HCT116 (cell line): ENCODE results near the gene RBM20. TPM values are rescaled to one million over a fixed set of nuclear protein-coding genes. Genes with fewer than 3 reads are reported as not detected.

Experiments
- ATAC-seq: fragments of 200-7000 bp; cut with Tn5 transposase; 2 replicates; pipeline ENCODE4 v1.9.1; 2020; ENCODE audit warnings: mild to moderate bottlenecking, moderate library complexity
- BruUV-seq: library from RNA; stranded (reverse); fragments of 400-500 nt; replicated peaks from 2 replicates; lab custom pipeline; 2021; lab: Mats Ljungman, UMichigan
- CTCF ChIA-PET: fragments of 300-600 bp; sonication (Branson Sonifier 250); formaldehyde crosslinking; loops from one replicate; lab custom pipeline; 2021; ENCODE audit warnings: antibody characterized with exemption; lab: Charles Lee
- POLR2A ChIA-PET: fragments of 300-600, 350-600 bp; sonication (Branson Sonifier 250); formaldehyde crosslinking; loops from one replicate; lab custom pipeline; 2021; ENCODE audit warnings: antibody characterized with exemption; lab: Charles Lee
- RAD21 ChIA-PET, 2 experiments: fragments of 300-600 bp; sonication (Branson Sonifier 250); formaldehyde crosslinking; loops; one replicate each; lab custom pipeline; 2023; ENCODE audit warnings: low total read pairs in 2 of 2; ENCODE audit not compliant: uncharacterized antibody in 2 of 2, unreplicated experiment in 2 of 2, low non-redundant PET in 1 of 2; lab: Charles Lee
- DNase-seq: peaks from one replicate; pipeline ENCODE4 v3.0.0-alpha.2; 2010; ENCODE audit warnings: low read depth, low spot score
- H2AFZ ChIP-seq: fragments of 200-600 bp; shearing (Covaris generic), sonication (generic); 2 replicates; pipeline ENCODE4 v1.6.1; 2017; ENCODE audit warnings: low read depth, mixed run types, mixed read lengths, antibody characterized with exemption, low read length; ENCODE audit not compliant: poor library complexity, severe bottlenecking
- H3K27ac ChIP-seq: 2 replicates; pipeline ENCODE4 v1.5.1; 2012; ENCODE audit warnings: low read depth, low read length
- H3K27me3 ChIP-seq: fragments of 200-600 bp; sonication (generic); 2 replicates; pipeline ENCODE4 v1.6.1; 2016; ENCODE audit warnings: mixed run types, low read length, mixed read lengths; ENCODE audit not compliant: insufficient read depth
- H3K36me3 ChIP-seq, 2 experiments: fragments of 200-500 bp in 1 of 2; fragments of 200-600 bp in 1 of 2; sonication (Bioruptor generic) in 1 of 2; sonication (generic) in 1 of 2; 2 replicates each; pipeline versions ENCODE4 v1.5.1 to v1.6.1; 2014 to 2016; ENCODE audit warnings: low read length in 2 of 2, inconsistent platforms in 1 of 2, mixed read lengths in 1 of 2, mixed run types in 1 of 2; ENCODE audit not compliant: insufficient read depth in 2 of 2, control insufficient read depth in 1 of 2
- H3K4me1 ChIP-seq, 2 experiments: fragments of 200-600 bp in 1 of 2; sonication (generic) in 1 of 2; 2 replicates each; pipeline versions ENCODE4 v1.5.1 to v1.6.1; 2012 to 2017; ENCODE audit warnings: low read length in 2 of 2, inconsistent platforms in 1 of 2, mild to moderate bottlenecking in 1 of 2, mixed read lengths in 1 of 2, mixed run types in 1 of 2, moderate library complexity in 1 of 2; ENCODE audit not compliant: insufficient read depth in 2 of 2, control insufficient read depth in 1 of 2
- H3K4me2 ChIP-seq: fragments of 200-600 bp; sonication (generic); 2 replicates; pipeline ENCODE4 v1.6.1; 2017; ENCODE audit warnings: mixed run types, low read length, mixed read lengths
- H3K4me3 ChIP-seq, 2 experiments: fragments of 200-600 bp in 1 of 2; sonication (generic) in 1 of 2; replicated peaks in 1 of 2; 2 replicates each; pipeline ENCODE4 v1.5.1; 2011 to 2016; ENCODE audit warnings: low read length in 2 of 2, control low read depth in 1 of 2, low read depth in 1 of 2, mild to moderate bottlenecking in 1 of 2, mixed read lengths in 1 of 2, mixed run types in 1 of 2
- H3K79me2 ChIP-seq: fragments of 200-600 bp; sonication (generic); 2 replicates; pipeline ENCODE4 v1.6.1; 2017; ENCODE audit warnings: mild to moderate bottlenecking, mixed run types, low read length, moderate library complexity, mixed read lengths; ENCODE audit not compliant: insufficient read depth
- H3K9ac ChIP-seq: fragments of 200-600 bp; sonication (generic); 2 replicates; pipeline ENCODE4 v1.6.1; 2016; ENCODE audit warnings: low read length, mixed read lengths
- H3K9me2 ChIP-seq: fragments of 200-600 bp; sonication (generic), shearing (Covaris generic); 2 replicates; pipeline ENCODE4 v1.6.1; 2017; ENCODE audit warnings: mixed run types, mild to moderate bottlenecking, moderate library complexity; ENCODE audit not compliant: insufficient read depth
- H3K9me3 ChIP-seq, 2 experiments: fragments of 200-500 bp in 1 of 2; fragments of 200-600 bp in 1 of 2; sonication (Bioruptor generic) in 1 of 2; sonication (generic) in 1 of 2; 2 replicates each; pipeline ENCODE4 v1.6.1; 2014 to 2017; ENCODE audit warnings: low read length in 2 of 2, mixed read lengths in 2 of 2, inconsistent platforms in 1 of 2, low read depth in 1 of 2, mild to moderate bottlenecking in 1 of 2, mixed run types in 1 of 2, moderate library complexity in 1 of 2; ENCODE audit not compliant: control insufficient read depth in 1 of 2, insufficient read depth in 1 of 2
- H4K20me1 ChIP-seq: fragments of 200-600 bp; sonication (generic), shearing (Covaris generic); 2 replicates; pipeline ENCODE4 v1.6.1; 2017; ENCODE audit warnings: mixed run types, mild to moderate bottlenecking, moderate library complexity; ENCODE audit not compliant: insufficient read depth
- CBX3 ChIP-seq: IDR thresholded peaks from 2 replicates; pipeline ENCODE4 v1.6.1; 2012; ENCODE audit warnings: low read depth
- CTCF ChIP-seq, 3 experiments: fragments of 200-600 bp in 1 of 3; sonication (generic) in 1 of 3; IDR thresholded peaks in 2 of 3; conservative IDR thresholded peaks in 1 of 3; 2 replicates each; pipeline ENCODE4 v1.5.1; 2012 to 2017; ENCODE audit warnings: low read depth in 2 of 3, low read length in 2 of 3, antibody characterized with exemption in 1 of 3, borderline replicate concordance in 1 of 3, control low read depth in 1 of 3, mild to moderate bottlenecking in 1 of 3, mixed read lengths in 1 of 3, mixed run types in 1 of 3, moderate library complexity in 1 of 3; ENCODE audit not compliant: insufficient read depth in 1 of 3
- EGR1 ChIP-seq: IDR thresholded peaks from 2 replicates; pipeline ENCODE4 v1.6.1; 2012; ENCODE audit warnings: low read depth
- ELF1 ChIP-seq: IDR thresholded peaks from 2 replicates; pipeline ENCODE4 v1.6.1; 2012; ENCODE audit warnings: low read depth, borderline replicate concordance
- EZH2 ChIP-seq: fragments of 200-600 bp; sonication (generic); IDR thresholded peaks from 2 replicates; pipeline ENCODE4 v1.6.1; 2017; ENCODE audit warnings: antibody characterized with exemption, mixed run types
- EZH2phosphoT487 ChIP-seq: fragments of 200-600 bp; IDR thresholded peaks from 2 replicates; pipeline ENCODE4 v1.6.1; 2018; ENCODE audit warnings: antibody characterized with exemption, borderline replicate concordance
- FOSL1 ChIP-seq: IDR thresholded peaks from 2 replicates; pipeline ENCODE4 v1.6.1; 2012; ENCODE audit warnings: low read depth
- POLR2A ChIP-seq: IDR thresholded peaks from 2 replicates; pipeline ENCODE4 v1.7.0; 2011; ENCODE audit warnings: borderline replicate concordance; ENCODE audit not compliant: insufficient read depth, insufficient read length; ENCODE audit errors: extremely low read depth
- POLR2AphosphoS5 ChIP-seq: IDR thresholded peaks from 2 replicates; pipeline ENCODE4 v1.6.1; 2011; ENCODE audit warnings: mild to moderate bottlenecking, low read depth, low read length, moderate library complexity
- RAD21 ChIP-seq: IDR thresholded peaks from 2 replicates; pipeline ENCODE4 v1.6.1; 2012; ENCODE audit warnings: low read depth, mild to moderate bottlenecking
- SIN3A ChIP-seq: IDR thresholded peaks from 2 replicates; pipeline ENCODE4 v1.6.1; 2012; ENCODE audit warnings: low read depth
- YY1 ChIP-seq: IDR thresholded peaks from 2 replicates; pipeline ENCODE4 v1.6.1; 2011; ENCODE audit warnings: low read length, low read depth, moderate library complexity, mild to moderate bottlenecking; ENCODE audit not compliant: insufficient replicate concordance; ENCODE audit errors: extremely low read depth
- ZFX ChIP-seq: fragments of 450-650 bp; IDR thresholded peaks from 2 replicates; pipeline ENCODE4 v1.6.1; 2017
- ZNF274 ChIP-seq: fragments of 200-500 bp; sonication (Bioruptor generic); IDR thresholded peaks from 2 replicates; pipeline ENCODE4 v1.6.1; 2014; ENCODE audit warnings: mild to moderate bottlenecking, low read depth, low read length, inconsistent platforms
- intact Hi-C: fragments of 100-400 bp; cut with micrococcal nuclease; formaldehyde crosslinking; loops from 2 replicates; pipeline ENCODE4 v1.10.0; 2022
- total RNA-seq: library from RNA; stranded (reverse); gene quantifications from one replicate; pipeline ENCODE4 v1.2.1, GENCODE V29; 2021; ENCODE audit not compliant: unreplicated experiment

Gene RBM20
- total RNA-seq, 1 experiment from 2014 or later = 2.0 TPM

GRCh38 chr10:110808615-110809014 lies 164.5 kb downstream of the RBM20 start:
- RAD21 ChIA-PET = no interaction called here
- Histone ChIP-seq H3K27me3 (no peaks in the 10 kb centered on the region), H3K9me2 (no peaks in the 10 kb centered on the region), H3K79me2 (no peaks in the 10 kb centered on the region), H4K20me1 (no peaks in the 10 kb centered on the region), H3K9me3 (no peaks in the 10 kb centered on the region)
- no peak for ATAC-seq
- intact Hi-C loops = no loop called here
- POLR2A ChIA-PET = no interaction called here
- no peak for TF ChIP-seq POLR2A
- no peak for TF ChIP-seq FOSL1
- no peak for TF ChIP-seq ELF1
- no peak for TF ChIP-seq CBX3
- TF ChIP-seq RAD21 = no peak
- no peak for TF ChIP-seq EGR1
- no peak for TF ChIP-seq ZNF274
- TF ChIP-seq YY1 = no peak
- no peak for TF ChIP-seq SIN3A
- TF ChIP-seq EZH2phosphoT487 = no peak
- no peak for TF ChIP-seq CTCF (IDR thresholded peaks at IDR 0.05 in 2 of 3, conservative IDR thresholded peaks at IDR 0.05 in 1 of 3; ENCODE audit: borderline replicate concordance in 1 of 3, insufficient read depth in 1 of 3, low read depth in 2 of 3, low read length in 2 of 3)
- no peak for TF ChIP-seq POLR2AphosphoS5
- no peak for TF ChIP-seq ZFX
- no peak for TF ChIP-seq EZH2
- TF ChIP-seq, all 23 proteins: peak for 0
- Histone ChIP-seq H3K27ac (no peak overlapping the region), H3K36me3 (no peaks in the 10 kb centered on the region), H3K4me3 (no peak overlapping the region), H3K4me2 (no peak overlapping the region), H3K4me1 (no peaks in the 10 kb centered on the region), H2AFZ (no peak overlapping the region), H3K9ac (no peak overlapping the region)
- no TSS peak for BruUV-seq
- CTCF ChIA-PET = no interaction called here
- no peak for DNase-seq
